ENCODE measurements around the gene MS4A4E.
"Not testable (repeated sequence)": the region's sequence is repeated elsewhere in the genome, so short reads cannot be mapped to it uniquely, and the experiment has no call there.

The MS4A4E gene

DNA sequence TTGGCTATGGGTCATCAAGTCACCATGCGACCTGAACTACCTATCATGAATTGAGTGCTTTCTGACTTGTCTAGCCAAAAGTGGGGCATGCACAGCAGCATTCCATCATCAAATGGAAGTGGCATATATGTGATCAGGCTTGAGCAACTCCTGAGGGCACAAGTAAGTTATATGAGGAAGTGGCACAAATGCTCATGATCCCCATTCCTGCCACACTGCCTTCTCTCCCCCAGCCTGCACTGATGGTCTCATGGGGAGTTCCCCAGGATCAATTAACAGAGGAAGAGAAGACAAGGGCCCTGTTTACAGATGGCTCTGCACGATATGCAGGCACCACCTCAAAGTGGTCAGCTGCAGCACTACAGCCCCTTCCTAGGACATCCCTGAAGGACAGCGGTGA lies 21.8 kb downstream of the MS4A4E start:
- DNase-seq, result no peak

DNA sequence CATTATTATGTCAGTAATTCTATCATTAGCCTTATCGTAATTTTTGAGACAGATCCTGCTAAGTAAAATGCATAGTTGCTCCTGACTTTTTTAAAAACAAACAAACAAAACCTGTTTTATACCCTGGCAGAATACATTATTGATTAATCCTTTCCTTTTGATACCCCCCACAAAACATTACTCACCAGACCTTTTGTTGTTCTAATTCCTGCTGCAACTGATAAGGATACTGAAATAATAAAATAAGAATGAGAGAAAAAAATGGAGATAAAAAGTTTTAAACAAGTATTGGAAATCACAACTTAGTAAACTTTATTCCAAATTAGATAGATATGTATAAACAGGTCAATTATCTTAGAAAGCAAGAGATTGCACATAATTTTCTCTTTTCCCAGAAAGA lies 28.6 kb downstream of the MS4A4E start:
- no peak for DNase-seq

- DNase-seq, result no peak
Measured at GRCh38 chr11:60211206-60211605, 31.7 kb downstream of the MS4A4E start.

- no peak for DNase-seq
Measured at GRCh38 chr11:60209977-60210376, 33.0 kb downstream of the MS4A4E start.

- no peak for DNase-seq
Measured at GRCh38 chr11:60208951-60209350, 34.0 kb downstream of the MS4A4E start.

- DNase-seq, result no peak
Measured at GRCh38 chr11:60208146-60208895, 34.6 kb downstream of the MS4A4E start.

DNA sequence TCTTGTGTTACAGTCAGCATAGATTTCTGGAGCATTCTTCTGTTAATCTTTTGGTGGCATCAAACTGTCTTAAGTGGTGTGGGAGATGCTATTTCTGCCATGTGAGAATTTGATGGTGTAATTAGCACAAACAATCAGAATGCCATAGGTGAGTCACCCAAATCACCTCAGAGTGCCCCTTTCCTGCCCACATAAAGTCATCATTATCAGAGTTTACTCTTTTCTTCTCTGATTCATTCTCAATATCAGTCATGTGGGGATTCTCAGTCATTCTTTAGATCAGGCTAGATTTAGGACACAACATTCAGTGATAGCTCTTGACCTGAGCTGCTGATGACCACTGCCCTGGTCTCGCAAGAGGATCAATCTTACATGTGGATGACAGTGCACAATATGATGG lies 36.3 kb downstream of the MS4A4E start:
- DNase-seq, result no peak

DNA sequence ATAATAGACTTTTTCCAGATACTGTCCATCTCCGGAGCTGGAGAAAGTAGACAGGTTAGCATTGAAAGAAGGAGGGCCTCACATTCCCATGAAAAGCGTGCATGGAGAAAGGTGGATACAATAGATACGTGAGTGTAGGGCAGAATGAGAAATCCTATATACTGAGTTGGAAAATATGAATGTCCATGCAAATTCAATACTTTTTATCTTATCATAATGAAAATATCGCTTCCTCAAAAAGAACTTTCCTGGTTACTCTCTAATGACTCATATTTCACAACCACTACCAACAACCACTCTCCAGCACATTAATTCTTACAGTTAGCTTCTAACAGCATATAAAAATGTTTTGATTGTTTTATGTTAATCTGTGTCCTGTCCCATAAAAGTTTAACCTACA lies 38.0 kb downstream of the MS4A4E start:
- no peak for DNase-seq

GRCh38 chr11:60201334-60201733 lies 41.6 kb downstream of the MS4A4E start:
- DNase-seq, result not testable (repeated sequence)

DNA sequence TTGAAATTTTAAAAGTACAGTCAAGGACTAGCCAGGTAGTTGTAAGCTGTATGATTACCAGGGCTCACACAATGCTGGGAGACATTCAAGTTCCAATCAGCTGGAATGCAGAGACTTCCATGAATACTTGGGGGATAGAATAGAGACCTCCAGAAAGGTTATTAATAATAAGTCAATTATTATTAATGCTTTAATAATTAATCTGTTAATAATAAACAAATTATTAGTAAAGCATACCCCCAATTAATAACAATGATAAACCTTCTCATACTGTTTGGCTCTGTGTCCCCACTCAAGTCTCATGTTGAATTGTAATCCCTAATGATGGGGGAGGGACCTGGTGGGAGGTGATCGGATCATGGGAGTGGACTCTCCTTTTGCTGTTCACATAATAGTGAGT lies 45.5 kb downstream of the MS4A4E start:
- no peak for DNase-seq

DNA sequence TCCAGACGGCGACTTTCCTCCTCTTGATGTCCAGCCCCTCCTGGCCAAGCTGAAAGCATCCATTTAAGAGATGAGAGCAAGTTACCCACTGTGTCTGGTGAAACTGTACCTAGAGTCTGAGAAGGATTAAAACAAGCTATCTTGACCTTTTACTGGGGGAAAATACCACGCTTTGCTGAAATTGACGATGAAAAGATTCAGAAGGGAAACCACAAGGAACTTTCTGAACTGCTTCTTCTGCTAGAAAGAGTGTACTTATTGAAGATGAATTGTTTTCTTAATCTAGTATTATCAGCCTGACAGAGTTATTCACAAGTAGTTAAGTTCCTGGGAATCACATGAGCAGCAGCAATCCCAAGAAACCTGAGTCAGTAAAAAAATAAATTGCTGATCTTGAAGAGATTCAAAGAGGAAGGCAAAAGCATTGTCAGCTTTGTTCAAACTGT lies 47.0 kb downstream of the MS4A4E start:
- no peak for DNase-seq

- DNase-seq, result no peak
Measured at GRCh38 chr11:60194511-60194910, 48.4 kb downstream of the MS4A4E start.

GRCh38 chr11:60193687-60194433 lies 49.1 kb downstream of the MS4A4E start:
- DNase-seq, result no peak

GRCh38 chr11:60192564-60192963 lies 50.4 kb downstream of the MS4A4E start:
- DNase-seq, result not testable (repeated sequence)

- not testable (repeated sequence) for DNase-seq
Measured at GRCh38 chr11:60188481-60188880, 54.5 kb downstream of the MS4A4E start.

DNA sequence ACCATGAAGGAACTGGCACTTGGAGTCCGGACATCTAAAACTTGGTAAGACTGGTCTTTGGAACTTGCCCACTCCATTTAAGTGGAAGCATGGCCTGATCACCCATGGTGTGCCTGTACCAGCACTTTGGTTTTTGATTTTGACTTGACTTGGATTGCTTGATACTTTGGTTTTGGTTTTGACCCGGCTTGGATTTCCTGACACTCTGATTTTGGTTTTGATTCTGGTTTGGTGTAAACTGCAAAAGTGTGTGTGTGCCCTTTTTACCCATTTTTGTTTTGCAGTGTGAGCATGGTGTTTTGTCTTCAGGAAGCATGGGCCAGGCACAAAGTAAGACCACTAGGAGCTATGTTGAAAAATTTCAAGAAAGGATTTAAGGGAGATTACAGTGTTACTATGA lies 56.8 kb downstream of the MS4A4E start:
- not testable (repeated sequence) for DNase-seq

GRCh38 chr11:60185512-60185827 lies 57.5 kb downstream of the MS4A4E start:
- DNase-seq, result not testable (repeated sequence)

DNA sequence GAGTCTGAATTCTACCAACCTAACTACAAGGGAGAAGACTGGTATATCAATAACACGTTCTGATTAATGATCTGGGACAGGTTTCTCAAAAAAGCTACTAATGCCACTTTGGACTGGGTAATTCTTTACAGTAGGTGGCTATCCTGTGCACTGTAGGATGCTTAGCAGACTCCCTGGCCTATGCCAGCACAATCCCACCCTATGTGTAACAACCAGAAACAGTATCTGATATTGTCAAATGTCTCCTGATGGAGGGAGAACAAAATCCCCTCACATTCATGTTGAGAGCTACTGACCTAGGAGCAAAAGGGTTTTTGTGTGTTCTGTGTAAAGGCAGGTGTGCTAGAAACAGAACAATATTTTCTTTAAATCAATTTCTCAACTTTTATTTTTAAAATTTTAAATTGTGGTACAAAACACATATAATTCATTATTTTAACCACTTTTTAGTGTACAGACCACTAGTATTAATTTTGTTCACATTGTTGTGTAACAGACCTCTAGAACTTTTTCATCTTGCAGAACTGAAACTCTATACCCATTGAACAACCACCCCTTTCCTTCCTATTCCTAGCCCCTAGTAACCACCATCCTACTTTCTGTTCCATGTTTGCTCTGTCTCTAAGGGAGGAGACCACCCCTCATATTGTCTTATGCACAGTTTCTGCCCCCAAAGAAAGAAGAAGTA lies 58.0 kb downstream of the MS4A4E start:
- DNase-seq, result no peak

GRCh38 chr11:60183591-60184205 lies 59.2 kb downstream of the MS4A4E start:
- no peak for DNase-seq

DNA sequence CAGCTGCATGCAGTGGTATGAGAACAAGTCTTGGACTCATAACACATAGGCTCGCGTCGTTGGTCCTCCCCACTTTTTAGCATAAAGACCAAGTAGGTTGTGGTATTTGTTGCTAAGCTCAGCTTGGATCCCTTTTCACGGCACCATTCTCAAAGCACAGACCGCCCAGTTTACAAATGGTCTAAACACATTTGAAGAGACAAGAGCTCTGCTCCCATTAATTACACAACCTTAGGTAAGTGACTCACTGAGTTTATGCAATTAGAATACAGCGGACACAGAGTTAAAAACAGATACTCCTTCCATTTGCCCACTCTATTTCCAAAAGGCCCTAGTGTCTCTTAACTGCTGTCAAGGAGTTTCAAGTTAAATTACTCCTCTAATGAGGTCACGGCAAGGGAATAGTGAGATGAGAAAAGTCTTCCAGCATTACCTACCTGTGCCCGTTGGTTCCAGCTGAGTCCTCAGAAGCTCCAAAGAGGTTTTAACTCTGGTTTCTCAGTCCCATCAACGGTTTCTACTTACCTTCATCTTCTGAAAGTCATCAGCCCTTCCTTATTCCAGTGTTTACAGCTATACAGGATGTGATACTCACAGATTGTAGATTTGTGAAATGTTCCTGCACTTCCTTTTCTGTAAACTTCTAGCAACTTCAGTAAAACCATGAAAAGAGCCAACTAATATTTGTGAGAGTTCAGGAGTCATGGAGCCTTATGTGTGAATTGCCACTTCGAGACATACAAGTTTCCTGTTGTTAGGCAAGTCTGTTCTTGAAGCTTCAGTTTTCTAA lies 60.2 kb downstream of the MS4A4E start, which contains the start of gene MS4A6A:
MS4A6A (minus strand) TSS at position 543 of the 790 bp plus-strand sequence. CDS start 1,356 bp downstream, outside the sequence.
- DNase-seq, result no peak

GRCh38 chr11:60175860-60176275 lies 67.1 kb downstream of the MS4A4E start:
- DNase-seq, result no peak

DNA sequence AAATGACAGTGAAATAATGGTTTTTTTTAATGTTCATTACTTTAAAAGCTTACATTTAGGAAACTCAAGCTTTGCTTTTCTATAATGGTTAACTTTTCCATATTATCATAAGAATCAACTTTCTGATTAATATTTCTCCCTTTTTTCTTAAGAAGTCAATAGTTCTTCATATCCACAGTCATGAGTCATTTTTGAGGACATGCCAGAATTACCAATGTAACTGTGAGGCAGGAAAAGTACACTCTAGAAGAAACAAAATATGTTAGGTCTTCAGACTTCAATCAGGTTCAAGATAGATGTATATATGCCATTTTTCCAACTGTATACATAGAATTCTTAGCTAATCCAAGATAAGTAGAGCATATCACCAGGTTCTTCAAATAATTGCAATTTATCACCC lies 70.9 kb downstream of the MS4A4E start:
- DNase-seq, result no peak
